ENCODE data around the gene UHRF2. TPM values are rescaled to one million over a fixed set of nuclear protein-coding genes. Genes with fewer than 3 reads are reported as not detected.
"Not testable (repeated sequence)": the region's sequence is repeated elsewhere in the genome, so short reads cannot be mapped to it uniquely, and the experiment has no call there.

The UHRF2 gene
- total RNA-seq, 2 experiments from 2014 or later = 57.0 to 60.1 TPM

DNA sequence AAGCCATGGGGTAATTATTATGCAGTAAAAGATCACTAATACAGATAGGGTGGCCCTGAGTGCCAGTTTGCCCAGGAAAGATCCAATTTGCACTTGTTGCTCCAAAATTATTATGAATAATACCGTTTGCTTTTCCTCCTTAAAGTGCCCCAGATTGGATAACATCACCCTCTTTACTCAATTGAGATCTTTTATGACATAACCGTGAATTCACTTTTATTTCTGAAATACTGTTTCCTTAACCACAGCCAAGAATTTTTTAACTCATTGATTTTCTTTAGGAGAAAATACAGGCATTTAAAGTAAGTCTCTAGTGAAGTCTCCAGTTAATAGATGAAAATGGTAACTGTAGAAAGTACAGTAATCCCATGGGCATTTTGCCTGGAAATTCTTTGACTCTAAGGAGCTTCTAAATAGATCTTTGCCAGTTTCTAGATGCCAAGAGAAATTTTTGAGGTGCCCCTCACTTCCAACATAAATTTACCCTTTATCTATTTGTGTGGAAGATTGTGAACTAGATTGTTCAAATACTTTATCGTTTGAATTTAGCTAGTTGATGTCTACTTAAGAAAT is 99.2 kb downstream of the UHRF2 start:
- Mint-ChIP-seq H3K27me3 (no peaks in the 10 kb centered on the region), H3K27ac (no peak overlapping the region), H3K4me3 (no peak overlapping the region), H3K4me1 (ENCODE audit: low read depth) (no peaks in the 10 kb centered on the region), H3K9me3 (peaks cover 4% of the 10 kb centered on the region), H3K36me3 (ENCODE audit: low read depth) (peaks cover 25% of the 10 kb centered on the region)
- intact Hi-C loops (cut with micrococcal nuclease) = no loop called here
- ATAC-seq (no peak), DNase-seq (no peak)
- TF ChIP-seq, protein P1, sequence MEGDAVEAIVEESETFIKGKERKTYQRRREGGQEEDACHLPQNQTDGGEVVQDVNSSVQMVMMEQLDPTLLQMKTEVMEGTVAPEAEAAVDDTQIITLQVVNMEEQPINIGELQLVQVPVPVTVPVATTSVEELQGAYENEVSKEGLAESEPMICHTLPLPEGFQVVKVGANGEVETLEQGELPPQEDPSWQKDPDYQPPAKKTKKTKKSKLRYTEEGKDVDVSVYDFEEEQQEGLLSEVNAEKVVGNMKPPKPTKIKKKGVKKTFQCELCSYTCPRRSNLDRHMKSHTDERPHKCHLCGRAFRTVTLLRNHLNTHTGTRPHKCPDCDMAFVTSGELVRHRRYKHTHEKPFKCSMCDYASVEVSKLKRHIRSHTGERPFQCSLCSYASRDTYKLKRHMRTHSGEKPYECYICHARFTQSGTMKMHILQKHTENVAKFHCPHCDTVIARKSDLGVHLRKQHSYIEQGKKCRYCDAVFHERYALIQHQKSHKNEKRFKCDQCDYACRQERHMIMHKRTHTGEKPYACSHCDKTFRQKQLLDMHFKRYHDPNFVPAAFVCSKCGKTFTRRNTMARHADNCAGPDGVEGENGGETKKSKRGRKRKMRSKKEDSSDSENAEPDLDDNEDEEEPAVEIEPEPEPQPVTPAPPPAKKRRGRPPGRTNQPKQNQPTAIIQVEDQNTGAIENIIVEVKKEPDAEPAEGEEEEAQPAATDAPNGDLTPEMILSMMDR (IDR thresholded peaks at IDR 0.05) = no peak
- ChIA-PET CTCF (no interaction called here), POLR2A (interaction anchor here (2.2 kb wide), 1 partner anchor 99 kb away, joined by 9 read pairs; the partner anchor contains the start of gene UHRF2)

DNA sequence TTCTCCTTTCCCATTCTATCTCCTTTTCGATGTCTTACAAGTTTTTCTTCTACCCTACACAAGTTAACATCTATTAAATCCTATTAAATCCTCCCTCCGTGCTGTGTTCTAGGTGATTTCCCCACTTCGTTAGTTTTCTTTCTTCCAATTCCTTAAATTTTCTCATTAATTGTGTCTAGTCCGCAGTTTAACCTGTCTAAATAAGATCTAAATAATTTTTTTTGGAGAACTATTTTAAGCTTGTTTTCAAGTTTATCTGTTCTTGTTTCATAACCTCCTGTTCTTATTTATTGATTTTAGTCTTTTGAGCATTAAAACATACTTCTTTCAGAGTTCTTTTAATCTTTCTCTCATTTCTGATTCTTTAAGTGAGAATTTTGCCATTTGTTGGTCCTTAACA is 109.3 kb downstream of the UHRF2 start:
- no peaks in the 10 kb centered on the region for H3K27me3 Mint-ChIP-seq
- no peak overlapping the region for H3K27ac Mint-ChIP-seq
- H3K4me1 Mint-ChIP-seq (ENCODE audit: low read depth) = no peaks in the 10 kb centered on the region
- ATAC-seq = no peak
- H3K4me3 Mint-ChIP-seq = no peak overlapping the region
- intact Hi-C loops (cut with micrococcal nuclease) = no loop called here
- ChIA-PET POLR2A (no interaction called here), CTCF (no interaction called here)
- TF ChIP-seq, protein P1 (IDR thresholded peaks at IDR 0.05) = no peak
- H3K36me3 Mint-ChIP-seq (ENCODE audit: low read depth) = peaks cover 28% of the 10 kb centered on the region
- H3K9me3 Mint-ChIP-seq = peaks cover 9% of the 10 kb centered on the region
- DNase-seq = no peak

DNA sequence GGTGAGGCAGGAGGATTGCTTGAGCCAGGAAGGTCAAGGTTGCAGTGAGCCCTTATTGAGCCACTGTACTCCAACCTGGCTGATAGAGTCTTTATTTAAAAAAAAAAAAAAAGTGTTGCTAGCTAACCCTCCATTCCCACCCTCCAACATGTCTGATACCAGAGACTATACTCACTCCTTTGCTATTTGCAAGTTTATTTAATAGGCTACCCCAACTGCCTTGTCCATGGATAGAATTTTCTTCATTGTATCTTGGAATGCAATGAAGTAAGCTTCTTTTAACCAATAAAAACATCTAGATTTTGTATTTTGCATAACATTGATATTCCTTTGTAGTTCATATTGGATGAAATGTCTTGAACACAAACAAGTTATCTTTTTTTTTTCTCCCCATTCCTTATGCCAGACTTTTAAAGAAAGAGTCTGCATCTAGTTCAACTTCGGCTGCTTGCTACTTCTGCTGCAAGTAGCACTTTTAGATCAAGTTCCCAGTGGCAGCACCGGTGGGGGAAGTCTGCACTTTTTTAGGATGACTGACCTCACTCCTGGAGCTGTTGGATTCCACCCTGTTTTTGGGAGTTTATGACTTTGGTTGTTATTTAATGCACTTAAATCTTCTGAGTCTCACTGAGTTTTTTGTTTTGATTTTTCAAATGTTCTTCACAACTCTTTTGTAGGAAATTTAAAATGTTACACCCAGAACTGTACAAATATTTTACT is 112.5 kb downstream of the UHRF2 start:
- POLR2A ChIA-PET = interaction anchor here (0.7 kb wide), 1 partner anchor 9 kb away, joined by 3 read pairs; no protein-coding TSS in a partner anchor
- peaks cover 21% of the 10 kb centered on the region for H3K36me3 Mint-ChIP-seq (ENCODE audit: low read depth)

DNA sequence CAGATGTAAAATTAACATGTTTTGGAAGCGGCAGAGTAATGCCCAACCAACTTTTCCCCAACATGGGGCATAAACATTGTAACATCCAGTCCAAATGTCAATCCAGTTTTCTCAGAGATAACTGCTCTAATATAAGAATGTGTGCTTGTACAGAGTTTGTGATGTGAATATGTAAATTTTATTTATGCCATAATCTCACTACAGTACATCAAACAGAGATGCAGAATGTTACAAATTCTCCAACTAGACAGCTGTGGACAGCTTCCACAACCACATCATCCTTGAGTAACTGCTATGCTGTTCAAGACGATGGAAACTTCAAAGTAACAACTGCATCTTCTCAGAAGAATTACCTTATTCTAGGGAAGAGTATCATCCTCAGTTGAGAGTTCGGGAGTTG is 122.6 kb downstream of the UHRF2 start:
- Mint-ChIP-seq H3K27ac (no peak overlapping the region), H3K4me1 (ENCODE audit: low read depth) (no peaks in the 10 kb centered on the region), H3K36me3 (ENCODE audit: low read depth) (no peaks in the 10 kb centered on the region), H3K27me3 (peaks cover 4% of the 10 kb centered on the region), H3K9me3 (no peaks in the 10 kb centered on the region), H3K4me3 (no peak overlapping the region)
- ChIA-PET POLR2A (no interaction called here), CTCF (no interaction called here)
- no peak for ATAC-seq
- no peak for DNase-seq
- intact Hi-C loops (cut with micrococcal nuclease) = no loop called here
- TF ChIP-seq, protein P1 (IDR thresholded peaks at IDR 0.05) = no peak

More for the DNA sequence above, 112.5 kb downstream of the UHRF2 start:
- CTCF ChIA-PET = interaction anchor here (0.6 to 0.8 kb wide), 2 partner anchors 61 to 171 kb away, joined by 3 read pairs; no protein-coding TSS in a partner anchor
- no peak overlapping the region for H3K27ac Mint-ChIP-seq
- H3K9me3 Mint-ChIP-seq = peaks cover 9% of the 10 kb centered on the region
- no peaks in the 10 kb centered on the region for H3K4me1 Mint-ChIP-seq (ENCODE audit: low read depth)
- no peak for ATAC-seq
- no peak for DNase-seq
- TF ChIP-seq, protein P1 (IDR thresholded peaks at IDR 0.05) = no peak
- intact Hi-C loops (cut with micrococcal nuclease) = no loop called here
- no peaks in the 10 kb centered on the region for H3K27me3 Mint-ChIP-seq
- H3K4me3 Mint-ChIP-seq = no peak overlapping the region

DNA sequence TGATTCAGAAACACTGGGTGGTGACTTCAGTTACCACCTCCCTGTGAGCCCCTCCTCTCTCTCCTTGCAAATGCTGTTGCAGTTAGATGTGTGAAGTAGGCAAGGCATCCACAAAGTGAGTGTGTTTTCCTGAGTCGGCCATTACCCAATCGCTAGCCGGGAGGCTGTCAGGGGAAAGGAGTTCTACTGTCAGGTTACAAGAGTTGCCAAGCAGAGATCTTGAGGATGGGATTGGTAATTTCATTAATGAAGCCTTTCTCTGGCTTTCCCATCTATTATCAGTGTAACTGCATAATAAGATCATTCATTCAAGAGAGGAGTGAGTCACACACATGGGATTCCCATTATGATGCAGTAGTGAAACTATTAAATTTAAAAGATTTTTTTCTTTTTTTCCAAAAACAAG is 125.7 kb downstream of the UHRF2 start:
- ChIA-PET POLR2A (no interaction called here), CTCF (no interaction called here)
- H3K9me3 Mint-ChIP-seq = no peaks in the 10 kb centered on the region
- H3K36me3 Mint-ChIP-seq (ENCODE audit: low read depth) = no peaks in the 10 kb centered on the region
- peaks cover 7% of the 10 kb centered on the region for H3K27me3 Mint-ChIP-seq
- TF ChIP-seq, protein P1 (IDR thresholded peaks at IDR 0.05) = no peak
- DNase-seq (no peak), ATAC-seq (no peak)
- no peaks in the 10 kb centered on the region for H3K4me1 Mint-ChIP-seq (ENCODE audit: low read depth)
- H3K4me3 Mint-ChIP-seq = no peak overlapping the region
- no peak overlapping the region for H3K27ac Mint-ChIP-seq
- intact Hi-C loops (cut with micrococcal nuclease) = no loop called here

DNA sequence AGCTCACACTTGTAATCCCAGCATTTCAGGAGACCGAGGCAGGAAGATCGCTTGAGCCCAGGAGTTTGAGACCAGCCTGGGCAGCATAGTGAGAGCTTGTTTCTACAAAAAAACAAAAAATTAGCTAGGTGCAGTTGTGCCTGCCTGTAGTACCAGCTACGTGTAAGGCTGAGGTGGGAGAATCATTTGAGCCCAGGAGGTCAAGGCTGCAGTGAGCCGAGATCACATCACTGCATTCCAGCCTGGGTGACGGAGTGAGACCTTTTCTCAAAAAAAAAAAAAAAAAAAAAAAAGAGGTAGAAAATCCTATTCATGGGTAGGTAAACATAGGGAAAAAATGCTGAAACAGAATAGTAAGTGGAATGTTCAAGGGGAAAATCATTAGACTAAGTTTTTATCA is 129.6 kb downstream of the UHRF2 start:
- H3K27me3 Mint-ChIP-seq; intact Hi-C loops (cut with micrococcal nuclease); H3K27ac Mint-ChIP-seq; ATAC-seq; H3K9me3 Mint-ChIP-seq; H3K4me3 Mint-ChIP-seq; H3K36me3 Mint-ChIP-seq (ENCODE audit: low read depth); H3K4me1 Mint-ChIP-seq (ENCODE audit: low read depth); DNase-seq; POLR2A ChIA-PET: not testable (repeated sequence)
- CTCF ChIA-PET = interaction anchor here (1.0 kb wide), 1 partner anchor 188 kb away, joined by 3 read pairs; no protein-coding TSS in a partner anchor

Data from activated CD8-positive, alpha-beta T cell treated with anti-CD3 and anti-CD28 coated beads for 36 hours (primary cell).